A673 (cell line): ENCODE results near the gene CTIF. TPM values are rescaled to one million over a fixed set of nuclear protein-coding genes. Genes with fewer than 3 reads are reported as not detected.

ENCODE experiments used
- BruUV-seq: library from RNA; stranded (reverse); fragments of 400-500 nt; replicated peaks from 2 replicates; lab custom pipeline; 2021; lab: Mats Ljungman, UMichigan
- CTCF ChIA-PET: fragments of 300-600 bp; sonication (Branson Sonifier 250); formaldehyde crosslinking; loops from one replicate; lab custom pipeline; 2022; ENCODE audit warnings: antibody characterized with exemption; lab: Charles Lee
- POLR2A ChIA-PET: fragments of 300-600 bp; sonication (Branson Sonifier 250); formaldehyde crosslinking; loops from one replicate; lab custom pipeline; 2022; ENCODE audit warnings: antibody characterized with exemption; ENCODE audit not compliant: low non-redundant PET; lab: Charles Lee
- DNase-seq: peaks from one replicate; pipeline ENCODE4 v3.0.0-alpha.2; 2015; ENCODE audit warnings: low spot score
- H3K27ac ChIP-seq: fragments of 200-600 bp; sonication (generic); 2 replicates; pipeline ENCODE4 v1.5.1; 2016; ENCODE audit warnings: mixed run types, low read depth, mild to moderate bottlenecking, mixed read lengths, antibody characterized with exemption, low read length; ENCODE audit not compliant: poor library complexity, severe bottlenecking
- H3K27me3 ChIP-seq: fragments of 200-600 bp; sonication (generic); replicated peaks from 2 replicates; pipeline ENCODE4 v1.6.1; 2017; ENCODE audit warnings: mixed run types, low read depth, mild to moderate bottlenecking, mixed read lengths, antibody characterized with exemption, low read length; ENCODE audit not compliant: insufficient read depth, poor library complexity
- H3K36me3 ChIP-seq: fragments of 200-600 bp; sonication (generic); 2 replicates; pipeline ENCODE4 v1.6.1; 2016; ENCODE audit warnings: mixed run types, mild to moderate bottlenecking, mixed read lengths, antibody characterized with exemption, low read length; ENCODE audit not compliant: insufficient read depth, poor library complexity, severe bottlenecking
- H3K4me1 ChIP-seq: fragments of 200-600 bp; sonication (generic); 2 replicates; pipeline ENCODE4 v1.6.1; 2017; ENCODE audit warnings: mixed run types, mild to moderate bottlenecking, mixed read lengths, antibody characterized with exemption, low read length; ENCODE audit not compliant: insufficient read depth, poor library complexity, severe bottlenecking
- H3K4me3 ChIP-seq: fragments of 200-600 bp; sonication (generic); 2 replicates; pipeline ENCODE4 v1.5.1; 2016; ENCODE audit warnings: low read depth, mixed run types, mild to moderate bottlenecking, mixed read lengths, low read length; ENCODE audit not compliant: poor library complexity, severe bottlenecking
- H3K9me3 ChIP-seq: fragments of 200-600 bp; sonication (generic); 2 replicates; pipeline ENCODE4 v1.6.1; 2016; ENCODE audit warnings: mixed run types, low read depth, mild to moderate bottlenecking, mixed read lengths, antibody characterized with exemption, low read length; ENCODE audit not compliant: poor library complexity, severe bottlenecking
- EZH2 ChIP-seq: fragments of 200-600 bp; sonication (generic); IDR thresholded peaks from 2 replicates; pipeline ENCODE4 v1.6.1; 2017; ENCODE audit warnings: borderline replicate concordance, low read depth, mild to moderate bottlenecking, mixed read lengths, antibody characterized with exemption, low read length; ENCODE audit not compliant: poor library complexity, severe bottlenecking
- intact Hi-C: fragments of 100-400 bp; cut with micrococcal nuclease; formaldehyde crosslinking; loops from one replicate; pipeline ENCODE4 v1.10.0; 2022; ENCODE audit not compliant: unreplicated experiment
- total RNA-seq: library from RNA; stranded (reverse); gene quantifications from 2 replicates; pipeline ENCODE4 v1.2.3, GENCODE V29; 2021
- TF ChIP-seq, protein P1 (sequence below): fragments of 300-800, 200-600 bp; sonication (generic); conservative IDR thresholded peaks from 2 replicates; pipeline ENCODE4 v1.5.1; 2017; ENCODE audit warnings: low read depth, mild to moderate bottlenecking, antibody characterized with exemption, low read length, moderate library complexity, mixed read lengths

The CTIF gene
- total RNA-seq, 1 experiment from 2014 or later, result 23.5 TPM

DNA sequence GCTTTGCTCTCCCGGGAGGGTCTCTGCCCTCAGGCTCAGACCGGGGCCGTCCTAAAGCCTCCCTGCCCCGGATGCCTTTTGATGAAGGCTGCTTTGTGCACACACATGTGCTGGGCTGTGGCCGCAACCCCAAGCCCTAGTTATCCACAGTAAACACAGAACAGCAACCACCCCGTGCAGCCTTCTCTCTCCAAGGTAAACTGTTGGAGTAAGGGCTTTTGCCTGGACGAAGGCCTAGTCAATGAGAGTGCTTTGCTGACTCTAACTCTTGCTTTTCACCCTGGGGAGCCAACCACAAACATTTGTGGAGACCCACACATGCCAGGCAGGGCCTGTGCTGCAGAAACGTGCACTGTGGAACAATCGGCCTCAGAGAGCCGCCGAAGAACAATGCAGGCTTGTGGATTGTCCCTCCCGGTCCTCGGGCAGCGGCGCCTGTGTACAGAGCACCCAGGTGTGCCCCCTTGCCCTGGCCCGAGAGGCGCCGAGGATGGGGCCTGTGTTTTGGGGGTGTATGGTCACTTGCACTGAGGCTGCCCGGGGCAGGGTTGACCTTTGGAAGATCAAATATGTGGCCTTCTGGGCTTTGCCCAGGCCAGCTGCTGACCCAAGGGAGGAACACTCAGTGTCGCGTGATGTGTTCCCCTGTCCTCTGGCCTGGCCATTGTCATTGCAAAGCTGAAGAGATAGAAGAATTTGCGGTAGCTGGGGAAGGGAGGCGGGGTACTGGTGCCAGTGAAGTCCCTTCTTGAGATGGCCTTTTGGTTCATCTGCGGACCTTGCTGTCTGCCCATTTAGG, 37.0 kb downstream of the CTIF start:
- no peaks in the 10 kb centered on the region for H3K36me3 ChIP-seq
- no peaks in the 10 kb centered on the region for H3K27me3 ChIP-seq
- BruUV-seq, result no TSS peak
- no peak overlapping the region for H3K4me3 ChIP-seq
- no peak for TF ChIP-seq EZH2
- TF ChIP-seq, protein P1, sequence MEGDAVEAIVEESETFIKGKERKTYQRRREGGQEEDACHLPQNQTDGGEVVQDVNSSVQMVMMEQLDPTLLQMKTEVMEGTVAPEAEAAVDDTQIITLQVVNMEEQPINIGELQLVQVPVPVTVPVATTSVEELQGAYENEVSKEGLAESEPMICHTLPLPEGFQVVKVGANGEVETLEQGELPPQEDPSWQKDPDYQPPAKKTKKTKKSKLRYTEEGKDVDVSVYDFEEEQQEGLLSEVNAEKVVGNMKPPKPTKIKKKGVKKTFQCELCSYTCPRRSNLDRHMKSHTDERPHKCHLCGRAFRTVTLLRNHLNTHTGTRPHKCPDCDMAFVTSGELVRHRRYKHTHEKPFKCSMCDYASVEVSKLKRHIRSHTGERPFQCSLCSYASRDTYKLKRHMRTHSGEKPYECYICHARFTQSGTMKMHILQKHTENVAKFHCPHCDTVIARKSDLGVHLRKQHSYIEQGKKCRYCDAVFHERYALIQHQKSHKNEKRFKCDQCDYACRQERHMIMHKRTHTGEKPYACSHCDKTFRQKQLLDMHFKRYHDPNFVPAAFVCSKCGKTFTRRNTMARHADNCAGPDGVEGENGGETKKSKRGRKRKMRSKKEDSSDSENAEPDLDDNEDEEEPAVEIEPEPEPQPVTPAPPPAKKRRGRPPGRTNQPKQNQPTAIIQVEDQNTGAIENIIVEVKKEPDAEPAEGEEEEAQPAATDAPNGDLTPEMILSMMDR, result no peak
- intact Hi-C loops, result no loop called here
- POLR2A ChIA-PET, result no interaction called here
- CTCF ChIA-PET, result no interaction called here
- no peak overlapping the region for H3K27ac ChIP-seq
- no peak for DNase-seq
- no peaks in the 10 kb centered on the region for H3K4me1 ChIP-seq
- no peaks in the 10 kb centered on the region for H3K9me3 ChIP-seq

DNA sequence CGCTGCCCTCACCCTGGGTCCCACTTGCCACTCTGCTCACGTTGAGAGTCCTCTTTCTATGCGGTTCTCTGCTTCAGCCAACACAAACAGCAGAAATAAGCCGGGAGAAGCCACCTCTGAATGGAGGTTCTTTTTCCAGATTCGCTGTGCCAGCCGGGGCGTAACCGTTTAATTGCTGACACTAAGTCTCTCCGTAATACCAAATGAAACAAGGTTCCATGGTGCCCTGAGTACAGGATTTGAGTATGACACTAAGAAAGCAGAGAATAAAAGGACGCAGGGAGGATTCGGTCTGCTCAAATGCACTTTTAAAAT, 37.6 kb downstream of the CTIF start:
- BruUV-seq, result no TSS peak
- intact Hi-C loops, result no loop called here
- H3K27ac ChIP-seq, result no peak overlapping the region

DNA sequence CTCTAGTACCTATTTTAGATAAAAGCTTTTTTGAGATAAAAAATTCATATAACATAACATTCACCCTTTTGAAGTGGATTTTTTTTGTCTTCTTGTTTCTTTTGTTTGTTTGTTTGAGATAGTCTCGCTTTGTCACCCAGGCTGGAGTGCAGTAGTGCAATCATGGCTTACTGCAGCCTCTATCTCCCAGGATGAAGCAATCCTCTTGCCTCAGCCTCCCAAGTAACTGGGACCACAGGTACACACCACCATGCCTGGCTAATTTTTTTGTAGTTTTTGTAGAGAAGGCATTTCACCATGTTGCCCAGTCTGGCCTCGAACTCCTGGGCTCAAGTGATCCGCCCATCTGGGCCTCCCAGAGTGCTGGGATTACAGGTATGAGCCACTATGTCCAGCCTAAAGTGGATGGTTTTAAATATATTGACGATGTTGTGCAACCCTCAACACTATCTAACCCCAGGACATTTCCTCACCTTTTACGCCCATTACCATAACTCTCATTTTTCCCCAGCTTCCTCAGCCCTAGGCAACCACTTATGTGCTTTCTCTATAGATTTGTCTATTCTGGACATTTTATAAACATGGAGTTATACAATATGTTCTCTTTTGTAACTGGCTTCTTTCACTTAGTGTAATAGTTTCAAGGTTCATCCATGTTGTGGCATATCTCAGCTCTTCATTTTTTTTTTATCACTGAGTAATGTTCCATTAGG, 38.8 kb downstream of the CTIF start:
- Histone ChIP-seq H3K27ac (no peak overlapping the region), H3K4me1 (no peaks in the 10 kb centered on the region), H3K27me3 (no peaks in the 10 kb centered on the region), H3K9me3 (no peaks in the 10 kb centered on the region), H3K4me3 (no peak overlapping the region), H3K36me3 (no peaks in the 10 kb centered on the region)
- no TSS peak for BruUV-seq
- ChIA-PET POLR2A (no interaction called here), CTCF (no interaction called here)
- no peak for DNase-seq
- TF ChIP-seq EZH2, result no peak
- TF ChIP-seq, protein P1, result no peak
- intact Hi-C loops, result no loop called here

More for the DNA sequence above, 37.6 kb downstream of the CTIF start:
- TF ChIP-seq, protein P1, result no peak
- TF ChIP-seq EZH2, result no peak
- Histone ChIP-seq H3K27me3 (no peaks in the 10 kb centered on the region), H3K4me1 (no peaks in the 10 kb centered on the region), H3K9me3 (no peaks in the 10 kb centered on the region), H3K36me3 (no peaks in the 10 kb centered on the region), H3K4me3 (no peak overlapping the region)
- no peak for DNase-seq
- CTCF ChIA-PET, result no interaction called here
- POLR2A ChIA-PET, result no interaction called here
